ENCODE measurements around the gene USP34. TPM values are rescaled to one million over a fixed set of nuclear protein-coding genes. Genes with fewer than 3 reads are reported as not detected.

Gene USP34
- total RNA-seq, 2 donors from 2014 or later = 66.0 to 76.0 TPM

DNA sequence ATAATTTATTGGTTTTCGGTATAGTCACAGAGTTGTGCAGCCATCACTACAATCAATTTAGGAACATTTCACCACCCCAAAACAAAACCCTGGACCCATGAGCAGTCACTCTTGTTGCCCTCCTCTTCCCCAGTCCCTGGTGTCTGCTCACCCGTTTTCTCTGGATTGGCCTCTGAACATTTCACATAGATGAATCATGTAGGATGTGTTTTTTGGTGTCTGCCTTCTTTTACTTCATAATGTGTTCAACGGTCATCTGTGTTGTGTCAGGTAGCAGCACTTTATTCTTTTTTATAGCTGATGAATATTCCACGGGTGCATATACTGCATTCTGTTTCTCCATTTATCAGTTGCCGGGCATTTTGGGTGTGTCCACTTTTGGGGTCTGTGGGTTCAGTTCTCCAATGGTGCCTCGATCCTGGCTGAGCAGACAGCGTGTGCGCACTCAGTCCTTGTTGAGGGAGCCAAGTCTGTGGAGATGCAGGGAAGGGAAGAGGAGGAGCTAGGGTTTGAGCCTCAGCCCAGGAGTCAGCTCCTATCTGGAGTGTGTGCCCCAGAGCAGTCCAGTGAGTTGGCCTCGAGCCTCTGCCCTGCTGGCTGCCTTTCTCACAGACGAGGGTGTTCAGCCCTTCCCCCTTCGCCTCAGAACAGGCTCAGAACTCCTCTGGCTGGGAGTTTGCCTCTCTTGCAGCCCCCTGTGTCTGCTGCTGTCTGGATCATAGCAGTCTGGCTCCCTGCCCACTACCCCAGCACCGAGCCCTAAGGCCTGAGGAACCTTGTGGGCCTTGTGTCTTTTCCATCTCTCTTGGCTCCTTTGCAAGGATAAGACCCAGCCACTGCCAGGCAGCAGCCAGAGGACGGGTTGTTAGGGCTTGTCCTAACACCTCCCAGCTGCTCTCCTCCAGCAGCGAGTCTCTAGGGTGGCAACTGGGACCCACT, 290.9 kb downstream of the USP34 start:
- H3K36me3 ChIP-seq = peaks cover 40% of the 10 kb centered on the region
- no peaks in the 10 kb centered on the region for H3K9me3 ChIP-seq
- H3K27me3 ChIP-seq = no peaks in the 10 kb centered on the region
- peak overlapping the region in 1 of 2 donors; percentile 14 for H3K4me3 ChIP-seq
- peaks cover 0 to 48% of the 10 kb centered on the region in 2 donors for H3K4me1 ChIP-seq
- H3K27ac ChIP-seq = peak overlapping the region; percentile 100
- TF ChIP-seq, protein P1, sequence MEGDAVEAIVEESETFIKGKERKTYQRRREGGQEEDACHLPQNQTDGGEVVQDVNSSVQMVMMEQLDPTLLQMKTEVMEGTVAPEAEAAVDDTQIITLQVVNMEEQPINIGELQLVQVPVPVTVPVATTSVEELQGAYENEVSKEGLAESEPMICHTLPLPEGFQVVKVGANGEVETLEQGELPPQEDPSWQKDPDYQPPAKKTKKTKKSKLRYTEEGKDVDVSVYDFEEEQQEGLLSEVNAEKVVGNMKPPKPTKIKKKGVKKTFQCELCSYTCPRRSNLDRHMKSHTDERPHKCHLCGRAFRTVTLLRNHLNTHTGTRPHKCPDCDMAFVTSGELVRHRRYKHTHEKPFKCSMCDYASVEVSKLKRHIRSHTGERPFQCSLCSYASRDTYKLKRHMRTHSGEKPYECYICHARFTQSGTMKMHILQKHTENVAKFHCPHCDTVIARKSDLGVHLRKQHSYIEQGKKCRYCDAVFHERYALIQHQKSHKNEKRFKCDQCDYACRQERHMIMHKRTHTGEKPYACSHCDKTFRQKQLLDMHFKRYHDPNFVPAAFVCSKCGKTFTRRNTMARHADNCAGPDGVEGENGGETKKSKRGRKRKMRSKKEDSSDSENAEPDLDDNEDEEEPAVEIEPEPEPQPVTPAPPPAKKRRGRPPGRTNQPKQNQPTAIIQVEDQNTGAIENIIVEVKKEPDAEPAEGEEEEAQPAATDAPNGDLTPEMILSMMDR (IDR thresholded peaks at IDR 0.05) = no peak
- DNase-seq (ENCODE audit: low spot score) = peak; percentile 76

DNA sequence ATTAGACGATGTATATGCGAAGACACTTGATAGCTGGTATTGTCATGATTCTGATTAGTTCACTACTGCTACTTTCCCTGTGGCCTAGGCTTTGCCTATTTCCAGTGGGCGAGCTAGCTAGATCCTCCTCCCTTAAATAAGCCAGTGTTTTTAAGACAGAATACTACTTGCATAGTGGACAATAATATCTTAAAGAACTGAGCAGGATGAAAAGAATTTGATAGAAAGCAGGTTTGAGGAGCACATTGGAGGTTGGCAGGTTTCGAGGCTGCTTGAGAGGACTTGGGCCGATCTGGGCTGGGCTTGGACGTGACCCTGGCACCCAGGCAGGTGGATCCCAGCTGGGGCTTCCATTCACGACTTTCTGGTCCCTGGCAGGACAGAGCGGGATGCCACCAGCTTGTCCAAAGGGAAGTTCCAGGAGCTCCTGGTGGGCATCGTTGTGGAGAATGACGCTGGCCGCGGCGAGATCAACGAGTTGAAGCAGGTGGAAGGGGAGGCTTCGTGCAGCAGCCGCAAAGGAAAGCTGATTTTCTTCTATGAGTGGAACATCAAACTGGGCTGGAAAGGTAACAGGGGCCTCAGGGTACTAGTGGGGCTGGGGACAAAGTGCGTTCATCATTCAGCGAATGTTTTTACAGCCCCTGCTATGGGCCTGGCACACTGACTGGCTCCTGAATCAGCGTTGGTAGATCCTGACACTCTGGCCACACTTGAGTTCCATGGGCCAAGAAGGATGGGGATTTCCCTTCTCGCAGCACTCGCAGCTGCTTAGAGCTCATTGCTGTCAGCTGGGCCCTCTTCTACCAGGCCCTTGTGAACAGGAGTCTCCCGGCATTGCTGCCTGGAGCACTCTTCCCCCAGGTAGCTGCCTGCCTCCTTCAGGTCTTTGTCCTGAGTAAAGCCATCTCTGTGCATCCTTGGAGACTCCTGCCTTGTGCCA, 292.0 kb downstream of the USP34 start:
- Histone ChIP-seq H3K36me3 (peaks cover 30% of the 10 kb centered on the region), H3K4me1 (peaks cover 0 to 48% of the 10 kb centered on the region in 2 donors), H3K9me3 (no peaks in the 10 kb centered on the region), H3K27me3 (no peaks in the 10 kb centered on the region), H3K4me3 (peak overlapping the region; percentile 84 to 96), H3K27ac (peak overlapping the region; percentile 100)
- no peak for DNase-seq (ENCODE audit: low spot score)
- TF ChIP-seq, protein P1 (IDR thresholded peaks at IDR 0.05) = no peak

DNA sequence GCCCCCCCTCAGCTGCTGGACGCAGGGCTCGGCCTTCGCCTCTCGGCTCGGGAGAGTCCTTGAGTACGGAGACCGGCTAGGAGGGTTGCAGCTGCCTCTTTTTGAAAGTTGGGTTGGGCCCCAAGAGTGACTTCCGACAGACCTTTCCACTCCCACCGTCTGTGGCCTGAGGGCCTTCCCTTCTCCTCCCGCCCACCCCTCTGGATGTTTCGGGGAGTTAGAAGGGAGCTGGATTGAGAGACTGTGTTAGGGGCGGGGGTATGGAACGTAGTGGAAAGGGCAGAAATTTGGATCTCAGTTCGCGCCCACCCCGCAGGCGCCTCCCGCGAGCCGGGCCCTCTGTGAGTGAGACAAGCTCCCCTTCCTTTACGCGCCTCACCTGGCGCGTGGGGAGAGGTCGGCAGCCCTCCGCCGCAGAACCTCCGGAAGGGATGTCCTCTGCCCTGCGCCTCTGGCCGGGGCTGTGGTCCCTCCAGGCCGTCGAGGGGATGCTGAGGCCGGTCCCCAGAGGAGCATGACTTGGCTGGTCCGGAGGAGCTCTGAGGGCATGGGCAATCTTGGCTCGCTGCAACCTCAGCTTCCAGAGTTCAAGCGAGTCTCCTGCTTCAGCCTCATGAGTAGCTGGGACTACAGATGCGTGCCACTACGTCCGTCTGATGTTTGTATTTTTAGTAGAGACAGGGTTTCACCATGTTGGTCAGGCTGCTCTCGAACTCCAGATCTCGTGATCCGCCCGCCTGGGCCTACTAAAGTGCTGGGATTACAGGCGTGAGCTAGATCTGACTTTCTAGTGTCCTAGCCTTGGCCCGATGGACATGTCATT, 292.9 kb downstream of the USP34 start:
- no peak for DNase-seq (ENCODE audit: low spot score)
- Histone ChIP-seq H3K4me3 (peak overlapping the region; percentile 84 to 96), H3K9me3 (no peaks in the 10 kb centered on the region), H3K4me1 (peaks cover 0 to 48% of the 10 kb centered on the region in 2 donors), H3K36me3 (peaks cover 21% of the 10 kb centered on the region), H3K27me3 (no peaks in the 10 kb centered on the region), H3K27ac (peak overlapping the region; percentile 100)
- TF ChIP-seq, protein P1 (IDR thresholded peaks at IDR 0.05) = no peak

DNA sequence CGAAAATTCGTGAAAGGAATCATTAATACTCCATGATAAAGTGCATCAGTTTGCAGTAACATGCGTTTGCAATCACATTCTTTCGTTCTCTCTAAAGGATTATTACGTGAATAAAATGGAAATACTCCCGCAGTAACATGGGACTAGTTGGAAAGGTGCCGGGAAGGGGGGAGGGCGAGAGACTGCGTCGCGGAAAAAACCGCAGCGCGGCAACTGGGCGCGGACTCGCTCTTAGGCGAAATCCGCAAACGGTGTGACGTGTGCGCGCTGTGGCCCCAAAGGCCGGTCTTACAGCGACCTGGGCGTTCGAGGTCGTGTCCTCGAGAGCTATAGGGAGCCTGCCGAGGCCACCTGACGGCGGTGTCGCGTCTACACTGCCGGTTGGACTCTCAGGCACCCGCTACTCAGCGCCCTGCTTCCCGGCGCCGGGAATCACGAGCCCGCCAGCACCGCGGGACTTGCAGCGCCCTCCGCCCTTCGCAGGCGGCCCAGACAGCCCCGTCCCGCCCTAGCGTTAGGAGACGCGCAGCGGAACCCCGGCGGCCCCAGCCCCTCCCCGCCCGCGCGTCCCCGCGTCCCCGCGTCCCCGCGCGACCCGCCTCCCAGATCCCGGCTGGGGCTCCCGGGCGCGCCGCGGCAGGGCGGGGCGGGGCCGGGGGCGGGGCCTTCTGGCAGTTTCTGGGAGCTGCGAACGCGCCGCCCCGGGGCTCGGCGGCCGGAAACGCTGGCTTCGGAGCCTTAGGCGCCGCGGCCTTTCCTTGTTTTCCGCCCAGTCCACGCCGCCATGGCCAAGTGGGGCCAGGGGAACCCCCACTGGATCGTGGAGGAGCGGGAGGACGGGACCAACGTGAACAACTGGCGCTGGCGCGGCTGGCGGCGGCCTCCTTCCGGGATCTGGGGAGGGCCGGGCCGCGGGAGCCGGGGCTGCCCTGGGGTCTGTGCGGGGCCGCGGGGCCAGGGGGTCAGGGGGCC, 293.8 kb downstream of the USP34 start:
- Histone ChIP-seq H3K27me3 (no peaks in the 10 kb centered on the region), H3K36me3 (peaks cover 13% of the 10 kb centered on the region), H3K27ac (peak overlapping the region; percentile 100), H3K9me3 (no peaks in the 10 kb centered on the region), H3K4me1 (peaks cover 0 to 46% of the 10 kb centered on the region in 2 donors), H3K4me3 (peak overlapping the region; percentile 84 to 96)
- DNase-seq (ENCODE audit: low spot score) = peak; percentile 88
- TF ChIP-seq, protein P1 (IDR thresholded peaks at IDR 0.05) = peak in 1 of 2 donors; percentile 36
